ENCODE results near the gene FHL5. TPM values are rescaled to one million over a fixed set of nuclear protein-coding genes. Genes with fewer than 3 reads are reported as not detected.
A peak's percentile ranks its signal among the peaks of the same experiment; 100 is the strongest.

The FHL5 gene
- total RNA-seq, 5 donors from 2014 or later (not counting 1 experiment from before 2014, with no cell fraction given) = not detected

GRCh38 chr6:96528193-96528592, 34.7 kb upstream of the FHL5 start:
- ChIA-PET CTCF (interaction anchor here in 1 of 2 donors (1.1 to 1.6 kb wide), 2 partner anchors 16 to 26 kb away, joined by 3 read pairs; no protein-coding TSS in a partner anchor), POLR2A (no interaction called here)
- Mint-ChIP-seq H3K9me3 (no peaks in the 10 kb centered on the region), H3K4me1 (peaks cover 31 to 48% (median 42%) of the 10 kb centered on the region in 3 donors), H3K36me3 (peaks cover 60% of the 10 kb centered on the region), H3K27me3 (no peaks in the 10 kb centered on the region), H3K4me3 (no peak overlapping the region), H3K27ac (no peak overlapping the region)
- Histone ChIP-seq H3K9me3 (no peaks in the 10 kb centered on the region), H3K4me3 (ENCODE audit: control insufficient read depth in 1 of 2, extremely low read depth in 1 of 2, low read length in 1 of 2) (no peak overlapping the region), H3K27ac (ENCODE audit: low read length) (no peak overlapping the region), H3K27me3 (replicated peaks in 1 of 2; ENCODE audit: control insufficient read depth in 2 of 2, extremely low read depth in 1 of 2, insufficient read depth in 2 of 2, low read length in 1 of 2) (no peaks in the 10 kb centered on the region), H3K36me3 (ENCODE audit: control insufficient read depth in 2 of 2, extremely low read depth in 1 of 2, insufficient read depth in 1 of 2, low read length in 1 of 2) (peaks cover 4 to 69% of the 10 kb centered on the region in 2 donors), H3K4me1 (ENCODE audit: control insufficient read depth in 1 of 2, extremely low read depth in 1 of 2, insufficient read depth in 2 of 2, low read length in 2 of 2) (peaks cover 0 to 6% of the 10 kb centered on the region in 2 experiments)
- DNase-seq (no peak), ATAC-seq (replicated peaks in 1 of 4) (no peak)
- WGBS (ENCODE audit: insufficient coverage) = no CpG with 5 or more reads among the region's 3 CpGs

- Mint-ChIP-seq H3K27me3 (no peaks in the 10 kb centered on the region), H3K36me3 (peaks cover 62% of the 10 kb centered on the region), H3K4me3 (no peak overlapping the region), H3K27ac (no peak overlapping the region), H3K9me3 (no peaks in the 10 kb centered on the region), H3K4me1 (peaks cover 23 to 34% (median 32%) of the 10 kb centered on the region in 3 donors)
- WGBS (ENCODE audit: insufficient coverage) = no CpG with 5 or more reads among the region's 1 CpG
- no peaks in the 10 kb centered on the region for H3K9me3 ChIP-seq
- H3K36me3 ChIP-seq (ENCODE audit: control insufficient read depth in 2 of 2, extremely low read depth in 1 of 2, insufficient read depth in 1 of 2, low read length in 1 of 2) = peaks cover 4 to 62% of the 10 kb centered on the region in 2 donors
- no peak for DNase-seq
- ChIA-PET CTCF (interaction anchor here in 1 of 2 donors (0.5 kb wide), 1 partner anchor 1330 kb away, joined by 3 read pairs; no protein-coding TSS in a partner anchor), POLR2A (no interaction called here)
- ATAC-seq (replicated peaks in 1 of 4) = no peak
- H3K4me3 ChIP-seq (ENCODE audit: control insufficient read depth in 1 of 2, extremely low read depth in 1 of 2, low read length in 1 of 2) = no peak overlapping the region
- no peaks in the 10 kb centered on the region for H3K27me3 ChIP-seq (replicated peaks in 1 of 2; ENCODE audit: control insufficient read depth in 2 of 2, extremely low read depth in 1 of 2, insufficient read depth in 2 of 2, low read length in 1 of 2)
- H3K27ac ChIP-seq (ENCODE audit: low read length) = no peak overlapping the region
- no peaks in the 10 kb centered on the region for H3K4me1 ChIP-seq (ENCODE audit: control insufficient read depth in 1 of 2, extremely low read depth in 1 of 2, insufficient read depth in 2 of 2, low read length in 2 of 2)
These were observed 30.5 kb upstream of the FHL5 start for GRCh38 chr6:96532399-96532798.

DNA sequence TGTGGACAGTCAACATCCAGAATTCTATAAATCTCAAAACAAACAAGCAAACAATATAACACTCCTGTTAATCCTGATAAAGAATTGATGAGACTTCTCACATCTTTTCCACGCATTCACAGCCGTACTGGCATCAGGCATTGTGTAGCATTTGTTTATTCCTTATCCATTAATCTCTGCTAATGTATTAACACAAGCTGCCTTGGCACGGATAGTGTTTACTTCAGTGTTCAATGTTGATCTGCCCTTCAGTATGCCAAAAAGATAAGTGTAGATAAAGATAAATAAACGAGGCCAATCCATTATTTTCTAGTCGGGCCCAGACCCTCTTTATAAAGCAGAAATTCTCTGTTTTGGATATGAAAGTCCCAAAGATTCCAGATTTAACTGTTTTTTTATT, 25.2 kb upstream of the FHL5 start:
- no peaks in the 10 kb centered on the region for H3K27me3 Mint-ChIP-seq
- POLR2A ChIA-PET = interaction anchor here in 1 of 2 donors (1.1 kb wide), 1 partner anchor 15 kb away, joined by 3 read pairs; no protein-coding TSS in a partner anchor
- ATAC-seq (replicated peaks in 1 of 4) (no peak), DNase-seq (no peak)
- CTCF ChIA-PET = no interaction called here
- H3K4me1 ChIP-seq (ENCODE audit: control insufficient read depth in 1 of 2, extremely low read depth in 1 of 2, insufficient read depth in 2 of 2, low read length in 2 of 2) = no peaks in the 10 kb centered on the region
- H3K9me3 ChIP-seq = no peaks in the 10 kb centered on the region
- no peaks in the 10 kb centered on the region for H3K27me3 ChIP-seq (replicated peaks in 1 of 2; ENCODE audit: control insufficient read depth in 2 of 2, extremely low read depth in 1 of 2, insufficient read depth in 2 of 2, low read length in 1 of 2)
- H3K4me1 Mint-ChIP-seq = peaks cover 5 to 6% (median 5%) of the 10 kb centered on the region in 3 donors
- H3K9me3 Mint-ChIP-seq = no peaks in the 10 kb centered on the region
- H3K27ac ChIP-seq (ENCODE audit: low read length) = no peak overlapping the region
- no peak overlapping the region for H3K4me3 Mint-ChIP-seq
- no peak overlapping the region for H3K4me3 ChIP-seq (ENCODE audit: control insufficient read depth in 1 of 2, extremely low read depth in 1 of 2, low read length in 1 of 2)
- H3K27ac Mint-ChIP-seq = no peak overlapping the region
- no CpG with 5 or more reads among the region's 5 CpGs for WGBS (ENCODE audit: insufficient coverage)
- H3K36me3 Mint-ChIP-seq = peaks cover 44% of the 10 kb centered on the region
- H3K36me3 ChIP-seq (ENCODE audit: control insufficient read depth in 2 of 2, extremely low read depth in 1 of 2, insufficient read depth in 1 of 2, low read length in 1 of 2) = peaks cover 0 to 51% of the 10 kb centered on the region in 2 donors

DNA sequence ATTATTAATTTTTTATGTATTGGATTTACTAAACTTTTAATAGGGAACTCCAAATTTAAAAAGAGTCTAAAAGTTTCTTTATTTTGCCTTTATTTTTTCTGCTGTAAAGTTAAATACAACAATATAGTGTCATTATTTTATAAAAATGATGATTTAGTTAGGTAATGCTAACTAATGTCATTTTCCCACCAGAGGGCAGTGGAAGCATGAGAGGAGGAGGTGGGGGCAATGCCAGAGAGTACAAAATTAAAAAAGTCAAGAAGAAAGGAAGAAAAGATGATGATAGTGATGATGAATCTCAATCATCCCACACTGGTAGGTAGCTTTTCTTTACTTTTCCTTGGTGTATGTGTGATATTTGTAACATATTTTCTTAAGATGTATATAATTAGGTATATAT, 20.2 kb upstream of the FHL5 start:
- H3K4me3 Mint-ChIP-seq = no peak overlapping the region
- Histone ChIP-seq H3K27ac (ENCODE audit: low read length) (no peak overlapping the region), H3K9me3 (no peaks in the 10 kb centered on the region), H3K4me1 (ENCODE audit: control insufficient read depth in 1 of 2, extremely low read depth in 1 of 2, insufficient read depth in 2 of 2, low read length in 2 of 2) (no peaks in the 10 kb centered on the region), H3K36me3 (ENCODE audit: control insufficient read depth in 2 of 2, extremely low read depth in 1 of 2, insufficient read depth in 1 of 2, low read length in 1 of 2) (peaks cover 0 to 54% of the 10 kb centered on the region in 2 donors), H3K27me3 (replicated peaks in 1 of 2; ENCODE audit: control insufficient read depth in 2 of 2, extremely low read depth in 1 of 2, insufficient read depth in 2 of 2, low read length in 1 of 2) (no peaks in the 10 kb centered on the region), H3K4me3 (ENCODE audit: control insufficient read depth in 1 of 2, extremely low read depth in 1 of 2, low read length in 1 of 2) (no peak overlapping the region)
- ChIA-PET CTCF (interaction anchor here in 1 of 2 donors (0.5 to 1.1 kb wide), 2 partner anchors 12 to 513 kb away, joined by 3 to 8 read pairs; no protein-coding TSS in a partner anchor), POLR2A (interaction anchor here in 1 of 2 donors (0.5 kb wide), 1 partner anchor 13 kb away, joined by 3 read pairs; no protein-coding TSS in a partner anchor)
- H3K27ac Mint-ChIP-seq = peak overlapping the region in 1 of 2 donors; percentile 17
- DNase-seq = peak in 2 of 35 experiments; percentile 8 to 33
- H3K36me3 Mint-ChIP-seq = peaks cover 49% of the 10 kb centered on the region
- peak in 1 of 4 experiments; percentile 47 for ATAC-seq (replicated peaks in 1 of 4)
- no peaks in the 10 kb centered on the region for H3K27me3 Mint-ChIP-seq
- H3K4me1 Mint-ChIP-seq = peaks cover 0 to 3% (median 0%) of the 10 kb centered on the region in 3 donors
- H3K9me3 Mint-ChIP-seq = no peaks in the 10 kb centered on the region

- DNase-seq = no peak
- Mint-ChIP-seq H3K27me3 (no peaks in the 10 kb centered on the region), H3K27ac (no peak overlapping the region), H3K4me3 (no peak overlapping the region), H3K4me1 (no peaks in the 10 kb centered on the region), H3K9me3 (no peaks in the 10 kb centered on the region), H3K36me3 (peaks cover 46% of the 10 kb centered on the region)
- no peak overlapping the region for H3K27ac ChIP-seq (ENCODE audit: low read length)
- CTCF ChIA-PET = interaction anchor here (0.6 to 1.7 kb wide), 4 partner anchors 24 to 520 kb away, joined by 3 to 5 read pairs (median 4); partner anchors contain the start of gene UFL1 (in 1 of the 2)
- POLR2A ChIA-PET = interaction anchor here in 1 of 2 donors (0.6 kb wide), 2 partner anchors 73 to 395 kb away, joined by 3 read pairs; no protein-coding TSS in a partner anchor
- no CpG with 5 or more reads among the region's 3 CpGs for WGBS (ENCODE audit: insufficient coverage)
- H3K36me3 ChIP-seq (ENCODE audit: control insufficient read depth in 2 of 2, extremely low read depth in 1 of 2, insufficient read depth in 1 of 2, low read length in 1 of 2) = peaks cover 1 to 52% of the 10 kb centered on the region in 2 donors
- H3K27me3 ChIP-seq (replicated peaks in 1 of 2; ENCODE audit: control insufficient read depth in 2 of 2, extremely low read depth in 1 of 2, insufficient read depth in 2 of 2, low read length in 1 of 2) = no peaks in the 10 kb centered on the region
- no peak for ATAC-seq (replicated peaks in 1 of 4)
- H3K9me3 ChIP-seq = no peaks in the 10 kb centered on the region
- no peaks in the 10 kb centered on the region for H3K4me1 ChIP-seq (ENCODE audit: control insufficient read depth in 1 of 2, extremely low read depth in 1 of 2, insufficient read depth in 2 of 2, low read length in 2 of 2)
- H3K4me3 ChIP-seq (ENCODE audit: control insufficient read depth in 1 of 2, extremely low read depth in 1 of 2, low read length in 1 of 2) = no peak overlapping the region
These were observed 17.0 kb upstream of the FHL5 start for GRCh38 chr6:96545882-96546281.

GRCh38 chr6:96547654-96548053, 15.3 kb upstream of the FHL5 start:
- Histone ChIP-seq H3K27me3 (replicated peaks in 1 of 2; ENCODE audit: control insufficient read depth in 2 of 2, extremely low read depth in 1 of 2, insufficient read depth in 2 of 2, low read length in 1 of 2) (no peaks in the 10 kb centered on the region), H3K4me1 (ENCODE audit: control insufficient read depth in 1 of 2, extremely low read depth in 1 of 2, insufficient read depth in 2 of 2, low read length in 2 of 2) (no peaks in the 10 kb centered on the region), H3K36me3 (ENCODE audit: control insufficient read depth in 2 of 2, extremely low read depth in 1 of 2, insufficient read depth in 1 of 2, low read length in 1 of 2) (peaks cover 5 to 62% of the 10 kb centered on the region in 2 donors), H3K4me3 (ENCODE audit: control insufficient read depth in 1 of 2, extremely low read depth in 1 of 2, low read length in 1 of 2) (no peak overlapping the region), H3K9me3 (no peaks in the 10 kb centered on the region), H3K27ac (ENCODE audit: low read length) (no peak overlapping the region)
- WGBS (ENCODE audit: insufficient coverage) = no CpG with 5 or more reads among the region's 4 CpGs
- ChIA-PET CTCF (no interaction called here), POLR2A (interaction anchor here in 1 of 2 donors (0.6 kb wide), 4 partner anchors 164 to 558 kb away, joined by 3 to 14 read pairs (median 4); no protein-coding TSS in a partner anchor)
- Mint-ChIP-seq H3K4me1 (no peaks in the 10 kb centered on the region), H3K9me3 (no peaks in the 10 kb centered on the region), H3K4me3 (no peak overlapping the region), H3K27me3 (no peaks in the 10 kb centered on the region), H3K27ac (no peak overlapping the region), H3K36me3 (peaks cover 58% of the 10 kb centered on the region)
- DNase-seq (no peak), ATAC-seq (replicated peaks in 1 of 4) (no peak)

All from T-cell (primary cell).